ENCODE measurements around the gene PDGFRB.

The PDGFRB gene

GRCh38 chr5:150080696-150081435 is 74.8 kb downstream of the PDGFRB start:
- no peak for DNase-seq

GRCh38 chr5:150079909-150080461 is 75.7 kb downstream of the PDGFRB start:
- no peak for DNase-seq

- no peak for DNase-seq
Observed at GRCh38 chr5:150078802-150079689, 76.6 kb downstream of the PDGFRB start.

GRCh38 chr5:150077996-150078801 is 77.4 kb downstream of the PDGFRB start:
- DNase-seq = no peak

GRCh38 chr5:150077060-150077459 is 78.6 kb downstream of the PDGFRB start:
- no peak for DNase-seq

- no peak for DNase-seq
Observed at GRCh38 chr5:150075806-150076205, 79.8 kb downstream of the PDGFRB start.

GRCh38 chr5:150075233-150075632 is 80.4 kb downstream of the PDGFRB start:
- DNase-seq = no peak

- no peak for DNase-seq
Observed at GRCh38 chr5:150073677-150074076, 82.0 kb downstream of the PDGFRB start.

- DNase-seq = no peak
Observed at GRCh38 chr5:150073086-150073625, 82.5 kb downstream of the PDGFRB start.

GRCh38 chr5:150070821-150071220 is 84.8 kb downstream of the PDGFRB start:
- no peak for DNase-seq

GRCh38 chr5:150069672-150070627 is 85.7 kb downstream of the PDGFRB start:
- DNase-seq = no peak

- DNase-seq = no peak
Observed at GRCh38 chr5:150068961-150069645, 86.5 kb downstream of the PDGFRB start.

GRCh38 chr5:150068472-150068871 is 87.2 kb downstream of the PDGFRB start:
- DNase-seq = no peak

GRCh38 chr5:150068071-150068470 is 87.6 kb downstream of the PDGFRB start:
- DNase-seq = no peak

- no peak for DNase-seq
Observed at GRCh38 chr5:150067405-150067960, 88.2 kb downstream of the PDGFRB start.

GRCh38 chr5:150066901-150067396 is 88.7 kb downstream of the PDGFRB start:
- no peak for DNase-seq

GRCh38 chr5:150066436-150066835 is 89.2 kb downstream of the PDGFRB start:
- DNase-seq = no peak

GRCh38 chr5:150065886-150066285 is 89.8 kb downstream of the PDGFRB start:
- DNase-seq = peak; percentile 45

GRCh38 chr5:150065346-150065745 is 90.3 kb downstream of the PDGFRB start:
- no peak for DNase-seq

GRCh38 chr5:150064681-150065220 is 90.9 kb downstream of the PDGFRB start:
- DNase-seq = no peak
